ENCODE measurements around the gene NAA80. TPM values are rescaled to one million over a fixed set of nuclear protein-coding genes. Genes with fewer than 3 reads are reported as not detected.

NAA80 gene
- total and polyA plus RNA-seq, 2 of the 8 experiments (the other 6 are each of a cell fraction or from before 2014, with no cell fraction given) = 11.3 to 16.7 TPM

DNA sequence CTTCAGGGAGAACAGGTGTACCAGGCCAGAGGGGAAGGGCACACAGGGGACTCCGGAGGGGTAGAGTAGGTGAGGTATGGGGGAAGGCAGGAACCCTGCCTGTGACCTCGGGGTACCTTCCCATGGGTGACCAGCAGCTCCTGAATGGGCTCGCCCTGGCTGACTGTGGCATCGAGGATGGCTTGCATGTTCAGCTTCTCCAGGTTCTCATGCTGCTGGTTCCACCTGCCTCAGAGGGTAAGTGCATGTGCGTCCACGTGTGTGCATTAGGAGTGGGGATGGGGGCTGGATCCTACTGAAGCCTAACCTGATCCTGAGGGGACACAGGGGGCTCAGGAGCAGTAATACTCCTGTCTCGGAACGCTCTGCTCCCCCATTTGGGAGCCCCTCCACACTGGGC lies 45.8 kb upstream of the NAA80 start:
- peaks cover 15 to 49% (median 40%) of the 10 kb centered on the region in 4 experiments for H3K27me3 ChIP-seq (replicated peaks in 1 of 4; ENCODE audit: control insufficient read depth in 3 of 4, extremely low read depth in 1 of 4, insufficient read depth in 3 of 4, low read length in 3 of 4)
- H3K14ac ChIP-seq (ENCODE audit: insufficient read length) = no peak overlapping the region
- no peak overlapping the region for H4K5ac ChIP-seq (ENCODE audit: insufficient read length, low read depth, low read length)
- H2BK120ac ChIP-seq (replicated peaks; ENCODE audit: low read depth, low read length) = no peak overlapping the region
- H3K4me2 ChIP-seq (ENCODE audit: insufficient read depth in 1 of 2, low read depth in 2 of 2, low read length in 2 of 2) = peak overlapping the region; percentile 61 to 96
- no peak overlapping the region for H3K56ac ChIP-seq (replicated peaks; ENCODE audit: insufficient read length, low read depth, low read length)
- no peak for FAIRE-seq
- no peak for DNase-seq (ENCODE audit: low read depth in 1 of 2, low spot score in 2 of 2)
- H4K91ac ChIP-seq (replicated peaks; ENCODE audit: insufficient read length, low read length) = no peak overlapping the region
- WGBS, 2 experiments (ENCODE audit: extremely low coverage in 1 of 2, insufficient coverage in 1 of 2, insufficient read length in 1 of 2, insufficient replicate concordance in 2 of 2, low coverage in 1 of 2, low lambda C conversion rate in 2 of 2, missing lambda C conversion rate in 1 of 2) = 50% methylated on average over 6 of the region's 8 CpGs; no CpG with 5 or more reads in 1 of the 2 experiments
- no peak overlapping the region for H2AFZ ChIP-seq (ENCODE audit: low read length)
- peaks cover 3% of the 10 kb centered on the region in 2 experiments for H4K20me1 ChIP-seq (replicated peaks in 1 of 2; ENCODE audit: control insufficient read depth in 1 of 2, insufficient read depth in 2 of 2, low read length in 2 of 2)
- ChIA-PET POLR2A (ENCODE audit: partially characterized antibody) (interaction anchor here (0.8 to 1.7 kb wide), 6 partner anchors 8 to 156 kb away, joined by 3 to 9 read pairs (median 3); no protein-coding TSS in a partner anchor), CTCF (ENCODE audit: partially characterized antibody) (interaction anchor here (0.5 to 13.4 kb wide), 10 partner anchors 9 to 1040 kb away, joined by 3 to 136 read pairs (median 5); no protein-coding TSS in a partner anchor)
- no peak overlapping the region for H3K18ac ChIP-seq (ENCODE audit: extremely low read depth, low read length)
- no peak overlapping the region for H2BK12ac ChIP-seq (ENCODE audit: low read depth, low read length)
- no peak overlapping the region for H2BK5ac ChIP-seq (ENCODE audit: low read depth, low read length)
- no peak overlapping the region for H3K23ac ChIP-seq (ENCODE audit: insufficient read length)
- H4K8ac ChIP-seq (ENCODE audit: extremely low read depth, insufficient read depth, low read length) = no peak overlapping the region; the same call in 1 of the 2 replicates
- no peak overlapping the region for H3K27ac ChIP-seq (ENCODE audit: low read depth, low read length)
- H3K36me3 ChIP-seq (ENCODE audit: control insufficient read depth in 2 of 4, insufficient read depth in 4 of 4, low read length in 3 of 4) = peaks cover 0 to 3% (median 0%) of the 10 kb centered on the region in 4 experiments; a peak in 2 of 8 replicates
- H3K79me2 ChIP-seq (ENCODE audit: control insufficient read depth in 1 of 2, insufficient read depth in 2 of 2, low read length in 2 of 2) = no peaks in the 10 kb centered on the region
- no peaks in the 10 kb centered on the region for H3K9me3 ChIP-seq (ENCODE audit: insufficient read depth in 2 of 2, low read depth in 1 of 2, low read length in 1 of 2)
- no peak for TF ChIP-seq BCL11A (IDR thresholded peaks at IDR 0.05; ENCODE audit: low read depth in 2 of 2, low read length in 2 of 2)
- H3K4me3 ChIP-seq (ENCODE audit: extremely low read depth in 1 of 4, insufficient read depth in 2 of 4, low read depth in 3 of 4, low read length in 4 of 4) = peak overlapping the region in 3 of 4 experiments; percentile 26 to 58 (median 56); a peak in 6 of 8 replicates
- H3K4me1 ChIP-seq (replicated peaks in 1 of 4; ENCODE audit: control insufficient read depth in 3 of 4, insufficient read depth in 4 of 4, low read length in 3 of 4) = peaks cover 0 to 19% (median 14%) of the 10 kb centered on the region in 4 experiments; a peak in 6 of 7 replicates
- H3K9ac ChIP-seq (replicated peaks in 1 of 4; ENCODE audit: extremely low read depth in 1 of 4, low read depth in 3 of 4, low read length in 3 of 4) = no peak overlapping the region
- H3K23me2 ChIP-seq (ENCODE audit: low read depth, low read length) = peaks cover 16% of the 10 kb centered on the region
- H2BK20ac ChIP-seq (ENCODE audit: low read length) = no peak overlapping the region
- no peak overlapping the region for H2BK15ac ChIP-seq (ENCODE audit: low read length)
- H3K4ac ChIP-seq (replicated peaks; ENCODE audit: insufficient read length, low read depth, low read length) = no peak overlapping the region
- no peak overlapping the region; the same call in 1 of the 2 replicates for H2AK5ac ChIP-seq (ENCODE audit: low read depth, low read length)
- H3K79me1 ChIP-seq (ENCODE audit: low read depth, low read length) = no peaks in the 10 kb centered on the region

All from H1 (cell line).